Thyroid gland (tissue), 4 donors: ENCODE results near the gene PLXNA3. TPM values are rescaled to one million over a fixed set of nuclear protein-coding genes. Genes with fewer than 3 reads are reported as not detected.

Experiments
- DNase-seq, 2 donors: peaks; one replicate each; pipeline ENCODE4 v3.0.0-alpha.2; 2019
- H3K27ac ChIP-seq, 3 donors: fragments of 200-600 bp; sonication (generic); 1 replicate in 2 of 3; 2 replicates in 1 of 3; pipeline ENCODE4 v1.5.1; 2016 to 2019; ENCODE audit warnings: mild to moderate bottlenecking in 1 of 3, moderate library complexity in 1 of 3
- H3K27me3 ChIP-seq: fragments of 200-600 bp; sonication (generic); one replicate; pipeline ENCODE4 v1.5.1; 2019
- H3K36me3 ChIP-seq, 2 donors: fragments of 200-600 bp; sonication (generic); one replicate each; pipeline ENCODE4 v1.5.1; 2016 to 2019
- H3K4me1 ChIP-seq, 2 donors: fragments of 200-600 bp; sonication (generic); one replicate each; pipeline ENCODE4 v1.5.1; 2017 to 2019
- H3K4me3 ChIP-seq, 3 donors: fragments of 200-600 bp; sonication (generic); replicated peaks in 1 of 3; 1 replicate in 2 of 3; 2 replicates in 1 of 3; pipeline ENCODE4 v1.5.1; 2016; ENCODE audit warnings: mild to moderate bottlenecking in 1 of 3
- H3K9me3 ChIP-seq: fragments of 200-600 bp; sonication (generic); one replicate; pipeline ENCODE4 v1.5.1; 2017
- CTCF ChIP-seq, 6 experiments: fragments of 200-600 bp in 3 of 6; fragments of 450-650 bp in 3 of 6; sonication (generic) in 3 of 6; IDR thresholded peaks; one replicate each; pipeline ENCODE4 v1.5.1; 2016 to 2019; ENCODE audit warnings: antibody characterized with exemption in 6 of 6, mild to moderate bottlenecking in 2 of 6, inconsistent platforms in 1 of 6, moderate library complexity in 1 of 6
- POLR2A ChIP-seq, 2 donors: fragments of 450-650 bp; IDR thresholded peaks; one replicate each; pipeline ENCODE4 v1.6.1; 2017; ENCODE audit warnings: antibody characterized with exemption in 2 of 2, mild to moderate bottlenecking in 2 of 2, moderate library complexity in 1 of 2
- WGBS, 2 donors: methylation state at CpG; one replicate each; pipeline ENCODE4 v1.1.5; 2017; 5-methylcytosine and 5-hydroxymethylcytosine counted together
- intact Hi-C: fragments of 100-400 bp; cut with DNase I; formaldehyde crosslinking; loops from one replicate; pipeline ENCODE4 v1.15.1; 2023
- total RNA-seq, 4 donors: library from RNA; depleted of rRNA; stranded (reverse); fragments of >200 nt; gene quantifications; one replicate each; pipeline ENCODE4 v1.2.3, GENCODE V29; 2016

The PLXNA3 gene
- total RNA-seq, 4 donors from 2014 or later, result 3.9 to 20.7 (median 14.1) TPM

- 77 to 97% methylated on average over 3 to 4 of the region's 7 CpGs for WGBS, 2 donors
- Histone ChIP-seq H3K9me3 (no peaks in the 10 kb centered on the region), H3K4me3 (no peak overlapping the region), H3K4me1 (no peaks in the 10 kb centered on the region), H3K27ac (no peak overlapping the region), H3K36me3 (no peaks in the 10 kb centered on the region), H3K27me3 (no peaks in the 10 kb centered on the region)
- TF ChIP-seq POLR2A (IDR thresholded peaks at IDR 0.05), result no peak
- no peak for TF ChIP-seq CTCF (IDR thresholded peaks at IDR 0.05)
- intact Hi-C loops, result no loop called here
- no peak for DNase-seq
These were observed 15.6 kb downstream of the PLXNA3 start for GRCh38 chrX:154473683-154474082.

DNA sequence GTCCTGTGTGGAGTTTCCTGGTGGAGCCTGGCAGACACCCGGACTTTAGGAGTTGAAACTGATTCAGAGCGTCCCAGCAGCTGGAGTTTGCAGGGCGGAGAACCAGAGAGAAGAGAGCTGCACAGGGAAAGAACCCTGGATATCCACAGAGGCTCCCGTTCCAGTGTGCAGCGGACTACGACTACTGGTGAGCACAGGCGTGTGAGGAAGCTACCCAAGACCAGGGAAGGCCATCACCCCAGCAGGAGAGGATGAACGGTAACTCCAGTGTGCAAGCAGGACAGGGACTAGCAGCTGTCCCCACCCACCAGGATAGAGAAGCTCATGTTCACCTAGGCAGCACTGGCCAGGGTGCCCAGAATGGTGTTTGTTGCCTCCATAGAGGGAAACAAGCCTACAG is 18.7 kb downstream of the PLXNA3 start:
- Histone ChIP-seq H3K27ac (no peak overlapping the region), H3K9me3 (no peaks in the 10 kb centered on the region), H3K36me3 (no peaks in the 10 kb centered on the region), H3K4me3 (no peak overlapping the region), H3K27me3 (no peaks in the 10 kb centered on the region), H3K4me1 (no peaks in the 10 kb centered on the region)
- intact Hi-C loops, result no loop called here
- WGBS, 2 donors, result 60 to 78% methylated on average over 5 to 8 of the region's 8 CpGs
- TF ChIP-seq CTCF (IDR thresholded peaks at IDR 0.05) (no peak), POLR2A (IDR thresholded peaks at IDR 0.05) (no peak)
- DNase-seq, result peak; percentile 18

GRCh38 chrX:154477891-154478477 is 19.9 kb downstream of the PLXNA3 start:
- Histone ChIP-seq H3K4me3 (peak overlapping the region in 1 of 3 donors; percentile 26), H3K36me3 (no peaks in the 10 kb centered on the region), H3K27me3 (no peaks in the 10 kb centered on the region), H3K27ac (no peak overlapping the region), H3K9me3 (no peaks in the 10 kb centered on the region), H3K4me1 (no peaks in the 10 kb centered on the region)
- WGBS, 2 donors, result 79 to 90% methylated on average over 12 to 13 of the region's 24 CpGs
- TF ChIP-seq POLR2A (IDR thresholded peaks at IDR 0.05), result no peak
- TF ChIP-seq CTCF (IDR thresholded peaks at IDR 0.05), result no peak
- intact Hi-C loops, result no loop called here
- no peak for DNase-seq

- intact Hi-C loops, result no loop called here
- DNase-seq, result peak; percentile 88 to 90
- Histone ChIP-seq H3K27me3 (no peaks in the 10 kb centered on the region), H3K4me3 (peak within 1 kb of the TSS in 1 of 3 donors; percentile 26), H3K27ac (peak within 1 kb of the TSS; percentile 57 to 82 (median 64)), H3K36me3 (no peaks in the 10 kb centered on the region), H3K4me1 (no peaks in the 10 kb centered on the region), H3K9me3 (no peaks in the 10 kb centered on the region)
- 38 to 44% methylated on average over 4 to 9 of the region's 85 CpGs for WGBS, 2 donors
- peak in 1 of 2 donors; percentile 51 for TF ChIP-seq POLR2A (IDR thresholded peaks at IDR 0.05)
- TF ChIP-seq CTCF (IDR thresholded peaks at IDR 0.05), result no peak
These were observed 20.9 kb downstream of the PLXNA3 start, which contains the start of gene LAGE3 for GRCh38 chrX:154478728-154479622. Gene LAGE3 (minus strand): TSS chrX:154479281. CDS start chrX:154478915, 366 bp downstream.

GRCh38 chrX:154481195-154481594 is 23.1 kb downstream of the PLXNA3 start:
- Histone ChIP-seq H3K4me3 (no peak overlapping the region), H3K9me3 (no peaks in the 10 kb centered on the region), H3K36me3 (no peaks in the 10 kb centered on the region), H3K4me1 (peaks cover 0 to 13% of the 10 kb centered on the region in 2 donors), H3K27me3 (no peaks in the 10 kb centered on the region), H3K27ac (no peak overlapping the region)
- 81 to 89% methylated on average over 5 of the region's 5 CpGs for WGBS, 2 donors
- intact Hi-C loops, result no loop called here
- no peak for TF ChIP-seq CTCF (IDR thresholded peaks at IDR 0.05)
- TF ChIP-seq POLR2A (IDR thresholded peaks at IDR 0.05), result no peak
- DNase-seq, result no peak
